DOHH2 (cell line): Measurements from ENCODE around the gene RGCC.

ENCODE experiments used
- H3F3A ChIP-seq: fragments of 200-600 bp; sonication (generic), shearing (Covaris generic); 2 replicates; pipeline ENCODE4 v1.6.0; 2016; ENCODE audit warnings: antibody characterized with exemption, mild to moderate bottlenecking; ENCODE audit not compliant: control insufficient read depth, insufficient read depth
- H3K27ac ChIP-seq: fragments of 200-600 bp; sonication (generic); 2 replicates; pipeline ENCODE4 v1.5.1; 2014; ENCODE audit warnings: low read depth, mild to moderate bottlenecking, low read length, moderate library complexity
- H3K27me3 ChIP-seq: fragments of 200-600 bp; sonication (generic); 2 replicates; pipeline ENCODE4 v1.6.1; 2014; ENCODE audit warnings: mild to moderate bottlenecking, low read length, mixed read lengths; ENCODE audit not compliant: control insufficient read depth
- H3K36me3 ChIP-seq: fragments of 200-600 bp; sonication (generic); 2 replicates; pipeline ENCODE4 v1.6.1; 2014; ENCODE audit warnings: mild to moderate bottlenecking, low read length, moderate library complexity, mixed read lengths; ENCODE audit not compliant: control insufficient read depth
- H3K4me1 ChIP-seq: fragments of 200-600 bp; sonication (generic); 2 replicates; pipeline ENCODE4 v1.6.1; 2014; ENCODE audit warnings: mild to moderate bottlenecking, low read length, mixed read lengths; ENCODE audit not compliant: control insufficient read depth
- H3K4me2 ChIP-seq: fragments of 200-600 bp; sonication (generic); 2 replicates; pipeline ENCODE4 v1.6.0; 2014; ENCODE audit warnings: mild to moderate bottlenecking, low read length, moderate library complexity
- H3K4me3 ChIP-seq: fragments of 200-600 bp; sonication (generic); 2 replicates; pipeline ENCODE4 v1.5.1; 2014; ENCODE audit warnings: mild to moderate bottlenecking, low read length, mixed read lengths
- H3K79me2 ChIP-seq: fragments of 200-600 bp; sonication (generic); 2 replicates; pipeline ENCODE4 v1.6.1; 2014; ENCODE audit warnings: mild to moderate bottlenecking, low read length, mixed read lengths; ENCODE audit not compliant: control insufficient read depth
- H3K9me2 ChIP-seq: fragments of 200-600 bp; sonication (generic); replicated peaks from 2 replicates; pipeline ENCODE4 v1.6.1; 2014; ENCODE audit warnings: mild to moderate bottlenecking, low read length, mixed read lengths; ENCODE audit not compliant: control insufficient read depth
- H3K9me3 ChIP-seq: fragments of 200-600 bp; sonication (generic); 2 replicates; pipeline ENCODE4 v1.6.1; 2014; ENCODE audit warnings: antibody characterized with exemption, low read length, mixed read lengths; ENCODE audit not compliant: control insufficient read depth, insufficient read depth
- H4K20me1 ChIP-seq: fragments of 200-600 bp; sonication (generic); 2 replicates; pipeline ENCODE4 v1.6.0; 2014; ENCODE audit warnings: low read depth, mild to moderate bottlenecking, antibody characterized with exemption, low read length, moderate library complexity; ENCODE audit not compliant: control insufficient read depth, insufficient read depth
- EZH2phosphoT487 ChIP-seq: fragments of 200-600 bp; sonication (generic); IDR thresholded peaks from 2 replicates; pipeline ENCODE4 v1.6.1; 2017; ENCODE audit warnings: borderline replicate concordance, mild to moderate bottlenecking, antibody characterized with exemption, low read length, moderate library complexity, mixed read lengths
- TF ChIP-seq, protein P1 (sequence below): fragments of 200-600 bp; sonication (generic); IDR thresholded peaks from one replicate; pipeline ENCODE4 v1.5.1; 2014; ENCODE audit warnings: antibody characterized with exemption, mild to moderate bottlenecking, low read depth, low read length; ENCODE audit not compliant: poor library complexity, severe bottlenecking

Gene RGCC

DNA sequence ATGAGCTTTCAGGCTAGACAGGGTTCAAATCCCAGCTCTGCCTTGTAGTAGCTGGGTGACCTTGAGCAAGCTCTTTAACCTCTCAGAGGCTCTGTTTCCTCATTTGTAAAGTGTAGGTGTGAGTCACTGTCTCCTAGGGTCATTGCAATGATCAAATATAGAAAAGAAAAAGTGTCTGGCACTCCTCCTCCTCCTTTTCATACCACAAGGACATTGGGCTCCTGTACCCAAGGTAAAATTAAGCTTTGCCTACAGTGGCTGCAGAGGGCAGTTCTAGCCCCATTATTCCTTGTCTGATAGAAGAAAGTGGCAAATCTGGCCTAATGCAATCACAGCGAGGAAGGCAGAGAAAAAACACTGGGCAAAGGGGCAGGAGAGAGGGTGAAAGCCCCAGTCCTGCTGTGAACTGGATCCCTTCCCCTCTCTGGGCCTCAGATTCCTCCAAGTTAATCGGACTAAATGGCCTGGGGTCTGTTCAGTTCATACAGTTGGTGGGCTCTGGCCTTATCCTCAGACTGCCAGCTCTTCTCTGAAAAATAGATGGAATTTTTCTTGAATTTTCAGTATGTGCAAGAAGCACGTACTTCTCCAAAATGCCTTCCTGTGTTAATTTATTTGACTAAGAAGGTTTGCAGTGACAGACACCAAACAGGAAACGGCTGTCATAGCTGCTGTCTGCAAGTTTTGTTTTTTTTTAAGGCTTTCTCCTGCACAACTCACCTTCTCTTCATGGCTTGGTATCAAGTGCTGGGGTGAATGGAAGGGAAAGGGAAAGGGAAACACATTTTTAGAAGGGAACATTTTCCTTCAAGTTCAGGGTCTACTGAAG, 35.3 kb downstream of the RGCC start:
- no peaks in the 10 kb centered on the region for H4K20me1 ChIP-seq
- no peaks in the 10 kb centered on the region for H3F3A ChIP-seq
- TF ChIP-seq, protein P1, sequence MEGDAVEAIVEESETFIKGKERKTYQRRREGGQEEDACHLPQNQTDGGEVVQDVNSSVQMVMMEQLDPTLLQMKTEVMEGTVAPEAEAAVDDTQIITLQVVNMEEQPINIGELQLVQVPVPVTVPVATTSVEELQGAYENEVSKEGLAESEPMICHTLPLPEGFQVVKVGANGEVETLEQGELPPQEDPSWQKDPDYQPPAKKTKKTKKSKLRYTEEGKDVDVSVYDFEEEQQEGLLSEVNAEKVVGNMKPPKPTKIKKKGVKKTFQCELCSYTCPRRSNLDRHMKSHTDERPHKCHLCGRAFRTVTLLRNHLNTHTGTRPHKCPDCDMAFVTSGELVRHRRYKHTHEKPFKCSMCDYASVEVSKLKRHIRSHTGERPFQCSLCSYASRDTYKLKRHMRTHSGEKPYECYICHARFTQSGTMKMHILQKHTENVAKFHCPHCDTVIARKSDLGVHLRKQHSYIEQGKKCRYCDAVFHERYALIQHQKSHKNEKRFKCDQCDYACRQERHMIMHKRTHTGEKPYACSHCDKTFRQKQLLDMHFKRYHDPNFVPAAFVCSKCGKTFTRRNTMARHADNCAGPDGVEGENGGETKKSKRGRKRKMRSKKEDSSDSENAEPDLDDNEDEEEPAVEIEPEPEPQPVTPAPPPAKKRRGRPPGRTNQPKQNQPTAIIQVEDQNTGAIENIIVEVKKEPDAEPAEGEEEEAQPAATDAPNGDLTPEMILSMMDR: no peak
- TF ChIP-seq EZH2phosphoT487: no peak
- no peaks in the 10 kb centered on the region for H3K79me2 ChIP-seq
- H3K4me2 ChIP-seq: peak overlapping the region; percentile 59
- H3K4me1 ChIP-seq: peaks cover 77% of the 10 kb centered on the region
- H3K27ac ChIP-seq: peak overlapping the region; percentile 89
- no peaks in the 10 kb centered on the region for H3K27me3 ChIP-seq
- H3K9me3 ChIP-seq: no peaks in the 10 kb centered on the region
- H3K4me3 ChIP-seq: peak overlapping the region; percentile 46
- H3K9me2 ChIP-seq: no peaks in the 10 kb centered on the region
- H3K36me3 ChIP-seq: peaks cover 15% of the 10 kb centered on the region

DNA sequence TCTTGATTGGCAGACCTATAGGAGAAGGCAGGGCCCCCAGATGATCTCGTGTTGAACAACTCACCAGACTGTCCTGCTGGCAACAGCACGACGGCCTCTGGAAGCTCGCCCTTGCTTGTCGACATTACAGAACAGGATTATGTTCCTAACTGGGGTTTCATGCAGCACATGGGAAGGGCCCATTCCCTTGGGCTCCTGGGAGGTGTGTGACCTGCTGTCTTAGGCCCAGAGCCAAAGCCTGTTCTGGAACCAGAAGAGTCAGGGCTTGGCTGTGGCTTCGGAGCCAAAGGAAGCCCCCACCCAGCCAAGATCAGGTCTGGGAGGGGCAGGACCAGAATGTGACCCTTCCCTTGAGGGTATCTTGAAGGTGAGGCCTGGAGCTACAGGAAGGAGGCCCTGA, 36.9 kb downstream of the RGCC start:
- H3K9me3 ChIP-seq: no peaks in the 10 kb centered on the region
- no peak overlapping the region for H3K4me2 ChIP-seq
- H3K27me3 ChIP-seq: no peaks in the 10 kb centered on the region
- TF ChIP-seq, protein P1: no peak
- no peak for TF ChIP-seq EZH2phosphoT487
- H3K27ac ChIP-seq: peak overlapping the region; percentile 89
- H3K9me2 ChIP-seq: no peaks in the 10 kb centered on the region
- H3K4me3 ChIP-seq: no peak overlapping the region
- H4K20me1 ChIP-seq: no peaks in the 10 kb centered on the region
- H3K79me2 ChIP-seq: no peaks in the 10 kb centered on the region
- peaks cover 15% of the 10 kb centered on the region for H3K36me3 ChIP-seq
- peaks cover 90% of the 10 kb centered on the region for H3K4me1 ChIP-seq
- no peaks in the 10 kb centered on the region for H3F3A ChIP-seq

DNA sequence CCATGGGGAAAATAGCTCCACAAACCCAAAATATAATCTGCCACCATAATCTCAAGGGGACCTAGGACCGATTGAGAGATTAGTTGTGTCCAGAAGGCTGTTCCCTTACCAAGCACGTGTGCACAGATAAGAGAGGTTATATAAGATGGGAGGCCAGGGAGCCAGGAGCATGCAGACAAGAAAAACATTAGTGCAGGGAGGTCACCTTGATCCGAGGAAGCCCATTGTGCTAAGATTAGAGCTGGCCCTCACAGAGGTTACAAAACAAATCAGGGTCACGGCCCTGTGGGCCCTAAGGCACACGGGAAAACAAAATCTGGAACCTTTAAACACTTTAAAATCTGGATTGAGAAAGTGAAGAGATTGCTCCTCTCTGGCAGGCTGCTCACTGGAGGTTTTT, 37.7 kb downstream of the RGCC start:
- H3K36me3 ChIP-seq: peaks cover 15% of the 10 kb centered on the region
- H3K27me3 ChIP-seq: no peaks in the 10 kb centered on the region
- peak overlapping the region; percentile 12 for H3K27ac ChIP-seq
- H3K79me2 ChIP-seq: no peaks in the 10 kb centered on the region
- H3K4me1 ChIP-seq: peaks cover 98% of the 10 kb centered on the region
- no peak for TF ChIP-seq EZH2phosphoT487
- TF ChIP-seq, protein P1: no peak
- no peaks in the 10 kb centered on the region for H3K9me3 ChIP-seq
- no peaks in the 10 kb centered on the region for H4K20me1 ChIP-seq
- peak overlapping the region; percentile 7; the same call in 1 of the 2 replicates for H3K4me3 ChIP-seq
- H3F3A ChIP-seq: no peaks in the 10 kb centered on the region
- peak overlapping the region; percentile 21 for H3K4me2 ChIP-seq
- no peaks in the 10 kb centered on the region for H3K9me2 ChIP-seq
